ENCODE data around the gene FCMR.
A peak's percentile ranks its signal among the peaks of the same experiment; 100 is the strongest.

The FCMR gene

DNA sequence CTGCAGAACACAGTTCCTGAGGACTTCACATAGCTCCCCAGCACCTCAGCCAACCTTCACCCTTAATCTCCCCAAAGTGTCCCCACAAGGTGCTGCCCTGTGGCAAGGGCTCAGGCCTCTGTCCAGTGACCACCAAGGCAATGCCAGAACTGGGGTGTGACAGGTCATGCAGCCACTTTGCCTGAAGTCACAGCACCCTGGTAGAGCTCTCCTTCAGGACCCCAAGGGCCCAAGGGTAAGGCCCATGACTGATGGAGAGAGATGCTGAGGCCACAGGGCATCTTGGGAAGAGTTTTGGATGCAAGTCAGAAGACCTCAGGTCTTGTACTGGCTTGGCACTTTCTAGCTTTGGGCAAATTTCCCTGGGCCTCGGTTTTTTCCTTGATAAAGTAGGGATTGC is 783 bp upstream of the FCMR start:
- peaks cover 17% of the 10 kb centered on the region for H3K27me3 ChIP-seq (ENCODE audit: insufficient read depth, low read length)
- no peak overlapping the region for H3K4me3 ChIP-seq (ENCODE audit: low read depth, low read length)
- no peak overlapping the region for H2AFZ ChIP-seq (ENCODE audit: low read length, unreplicated experiment)
- no peaks in the 10 kb centered on the region for H3K36me3 ChIP-seq (ENCODE audit: insufficient read depth, low read length)
- H3K79me2 ChIP-seq (ENCODE audit: control insufficient read depth, insufficient read depth, low read length, unreplicated experiment), result no peaks in the 10 kb centered on the region
- H3K4me1 ChIP-seq (ENCODE audit: control insufficient read depth, insufficient read depth, low read length, unreplicated experiment), result no peaks in the 10 kb centered on the region
- H3K27ac ChIP-seq (ENCODE audit: low read depth, low read length), result no peak overlapping the region

DNA sequence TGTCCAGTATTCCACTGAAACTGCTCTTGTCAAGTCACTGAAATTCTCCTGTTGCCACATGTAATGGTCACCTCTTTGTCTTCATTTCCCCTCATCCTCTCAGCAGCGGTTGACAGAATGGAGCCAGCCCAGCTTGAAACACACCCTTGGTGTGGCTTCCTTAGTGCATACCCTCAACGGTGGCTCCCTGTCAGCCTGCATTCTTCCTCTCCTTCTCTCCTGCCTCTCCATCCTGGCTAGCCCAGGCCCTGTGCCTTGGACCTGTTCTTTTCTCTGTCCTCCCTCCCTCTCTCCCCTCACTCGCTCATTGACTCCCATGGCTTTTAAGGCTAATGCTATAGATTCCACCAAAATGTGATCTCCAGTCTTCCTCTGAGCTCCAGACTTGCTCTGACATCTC is 3.7 kb downstream of the FCMR start:
- H3K27ac ChIP-seq (ENCODE audit: low read depth, low read length), result no peak overlapping the region
- no peaks in the 10 kb centered on the region for H3K4me1 ChIP-seq (ENCODE audit: control insufficient read depth, insufficient read depth, low read length, unreplicated experiment)
- peaks cover 52% of the 10 kb centered on the region for H3K27me3 ChIP-seq (ENCODE audit: insufficient read depth, low read length)
- H3K4me3 ChIP-seq (ENCODE audit: low read depth, low read length), result no peak overlapping the region
- H3K36me3 ChIP-seq (ENCODE audit: insufficient read depth, low read length), result no peaks in the 10 kb centered on the region
- H3K79me2 ChIP-seq (ENCODE audit: control insufficient read depth, insufficient read depth, low read length, unreplicated experiment), result no peaks in the 10 kb centered on the region
- H2AFZ ChIP-seq (ENCODE audit: low read length, unreplicated experiment), result no peak overlapping the region

DNA sequence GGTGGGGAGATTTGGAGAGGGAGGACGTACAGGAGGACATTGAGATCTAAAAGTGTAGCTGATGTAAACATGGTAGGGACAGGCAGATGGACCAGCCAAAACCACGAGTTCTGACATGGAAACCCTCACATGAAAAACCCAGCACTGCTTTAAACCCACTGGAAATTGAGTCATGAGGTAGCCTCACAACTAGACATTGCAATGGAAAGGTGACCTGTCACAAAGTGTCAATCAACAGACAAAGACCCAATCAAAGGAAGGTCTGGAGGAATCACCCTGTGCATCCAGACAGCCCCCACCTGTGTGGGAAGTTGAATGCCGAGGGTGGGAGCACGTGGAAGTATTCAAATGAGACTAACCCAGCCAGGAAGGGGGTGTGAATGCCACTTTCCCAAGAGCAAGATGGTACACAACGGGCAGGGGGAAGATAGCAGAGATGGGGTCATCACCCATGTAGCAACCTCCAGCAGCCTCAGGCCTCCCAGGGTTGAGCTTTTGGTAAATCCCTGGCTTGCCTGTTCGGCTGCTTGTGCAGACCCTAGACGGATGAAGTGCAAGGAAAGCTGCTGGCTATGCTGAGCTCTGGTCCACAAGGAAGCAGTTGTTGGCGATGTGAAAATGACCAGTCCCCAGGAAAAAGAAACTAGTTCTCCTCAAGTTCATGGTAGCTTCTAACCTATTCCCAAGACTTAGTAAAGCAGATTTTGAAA is 5.6 kb downstream of the FCMR start:
- no peak overlapping the region for H3K4me3 ChIP-seq (ENCODE audit: low read depth, low read length)

DNA sequence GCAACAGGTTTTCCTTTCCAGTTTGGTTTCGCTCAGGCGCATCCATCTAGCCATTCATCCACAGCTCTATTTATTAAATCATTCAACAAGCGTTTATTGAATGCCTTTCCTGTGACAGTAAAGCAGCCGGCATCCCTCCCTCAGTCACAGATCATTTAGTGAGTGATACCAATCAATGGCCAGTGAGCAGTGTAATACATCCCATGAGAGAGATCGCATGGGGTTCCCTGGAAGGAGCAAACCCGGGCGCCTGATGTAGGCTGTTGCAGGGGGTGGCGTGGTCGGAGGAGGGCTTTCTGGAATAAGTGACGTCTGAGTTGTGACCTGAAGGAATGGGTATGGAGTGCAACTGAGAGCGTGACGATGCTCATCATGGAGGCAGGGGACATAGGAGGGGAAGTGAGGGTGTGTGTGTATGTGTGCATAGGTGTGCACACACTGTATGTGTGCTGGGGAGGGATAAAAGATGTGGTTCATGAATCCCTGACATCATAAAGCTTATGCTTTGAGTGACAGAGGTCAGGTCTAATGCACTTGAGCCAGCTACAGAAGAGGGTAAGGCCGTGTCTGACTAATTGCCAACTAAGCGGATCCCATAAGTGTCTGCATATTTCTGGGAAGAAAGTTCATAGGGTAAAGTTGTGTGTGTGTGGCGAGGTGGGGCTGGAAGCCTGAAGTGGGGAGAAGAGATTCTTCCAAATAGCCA is 6.6 kb downstream of the FCMR start:
- H3K36me3 ChIP-seq (ENCODE audit: insufficient read depth, low read length), result no peaks in the 10 kb centered on the region
- H3K79me2 ChIP-seq (ENCODE audit: control insufficient read depth, insufficient read depth, low read length, unreplicated experiment), result no peaks in the 10 kb centered on the region
- peaks cover 46% of the 10 kb centered on the region for H3K27me3 ChIP-seq (ENCODE audit: insufficient read depth, low read length)
- H3K4me3 ChIP-seq (ENCODE audit: low read depth, low read length), result no peak overlapping the region
- no peaks in the 10 kb centered on the region for H3K4me1 ChIP-seq (ENCODE audit: control insufficient read depth, insufficient read depth, low read length, unreplicated experiment)
- no peak overlapping the region for H2AFZ ChIP-seq (ENCODE audit: low read length, unreplicated experiment)
- no peak overlapping the region for H3K27ac ChIP-seq (ENCODE audit: low read depth, low read length)

More for the DNA sequence above, 5.6 kb downstream of the FCMR start:
- Histone ChIP-seq H3K27ac (ENCODE audit: low read depth, low read length) (no peak overlapping the region), H2AFZ (ENCODE audit: low read length, unreplicated experiment) (no peak overlapping the region), H3K4me1 (ENCODE audit: control insufficient read depth, insufficient read depth, low read length, unreplicated experiment) (no peaks in the 10 kb centered on the region), H3K27me3 (ENCODE audit: insufficient read depth, low read length) (peaks cover 51% of the 10 kb centered on the region), H3K36me3 (ENCODE audit: insufficient read depth, low read length) (no peaks in the 10 kb centered on the region), H3K79me2 (ENCODE audit: control insufficient read depth, insufficient read depth, low read length, unreplicated experiment) (no peaks in the 10 kb centered on the region)

DNA sequence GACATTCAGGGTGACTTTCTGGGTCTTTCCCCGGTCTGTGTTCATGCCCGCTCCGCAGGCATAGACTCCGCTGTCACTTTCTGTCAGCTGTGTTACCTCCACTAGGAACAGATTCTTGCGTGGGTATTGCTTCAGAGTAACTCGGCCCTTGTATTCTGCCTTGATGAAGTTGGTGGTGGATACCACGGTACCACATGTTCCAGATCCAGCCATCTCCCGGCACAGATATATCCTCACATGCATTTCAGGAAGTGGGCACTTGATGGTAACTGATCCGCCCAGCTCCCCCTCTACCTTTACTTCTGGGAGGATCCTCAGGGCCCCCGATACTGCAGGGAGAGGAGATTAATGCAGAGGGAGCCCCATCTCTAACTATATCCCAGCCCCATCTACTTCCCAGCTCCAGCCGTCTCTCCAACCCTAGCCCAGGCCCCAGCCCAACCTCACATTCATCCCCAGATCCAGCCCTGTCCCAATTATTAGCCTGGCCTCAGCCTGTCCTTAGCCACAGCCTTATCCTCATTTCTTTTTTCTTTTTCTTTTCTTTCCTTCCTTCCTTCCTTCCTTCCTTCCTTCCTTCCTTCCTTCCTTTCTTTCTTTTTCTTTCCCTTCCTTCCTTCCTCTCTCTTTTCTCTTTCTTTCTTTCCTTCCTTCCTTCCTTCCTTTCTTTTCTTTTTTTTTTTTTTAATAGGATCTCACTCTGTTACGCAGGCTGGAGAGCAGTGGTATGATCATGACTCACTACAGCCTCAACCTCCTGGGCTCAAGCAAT is 7.8 kb downstream of the FCMR start:
- no peaks in the 10 kb centered on the region for H3K4me1 ChIP-seq (ENCODE audit: control insufficient read depth, insufficient read depth, low read length, unreplicated experiment)
- H2AFZ ChIP-seq (ENCODE audit: low read length, unreplicated experiment), result no peak overlapping the region
- no peaks in the 10 kb centered on the region for H3K36me3 ChIP-seq (ENCODE audit: insufficient read depth, low read length)
- peaks cover 58% of the 10 kb centered on the region for H3K27me3 ChIP-seq (ENCODE audit: insufficient read depth, low read length)
- no peaks in the 10 kb centered on the region for H3K79me2 ChIP-seq (ENCODE audit: control insufficient read depth, insufficient read depth, low read length, unreplicated experiment)
- no peak overlapping the region for H3K27ac ChIP-seq (ENCODE audit: low read depth, low read length)
- H3K4me3 ChIP-seq (ENCODE audit: low read depth, low read length), result no peak overlapping the region

DNA sequence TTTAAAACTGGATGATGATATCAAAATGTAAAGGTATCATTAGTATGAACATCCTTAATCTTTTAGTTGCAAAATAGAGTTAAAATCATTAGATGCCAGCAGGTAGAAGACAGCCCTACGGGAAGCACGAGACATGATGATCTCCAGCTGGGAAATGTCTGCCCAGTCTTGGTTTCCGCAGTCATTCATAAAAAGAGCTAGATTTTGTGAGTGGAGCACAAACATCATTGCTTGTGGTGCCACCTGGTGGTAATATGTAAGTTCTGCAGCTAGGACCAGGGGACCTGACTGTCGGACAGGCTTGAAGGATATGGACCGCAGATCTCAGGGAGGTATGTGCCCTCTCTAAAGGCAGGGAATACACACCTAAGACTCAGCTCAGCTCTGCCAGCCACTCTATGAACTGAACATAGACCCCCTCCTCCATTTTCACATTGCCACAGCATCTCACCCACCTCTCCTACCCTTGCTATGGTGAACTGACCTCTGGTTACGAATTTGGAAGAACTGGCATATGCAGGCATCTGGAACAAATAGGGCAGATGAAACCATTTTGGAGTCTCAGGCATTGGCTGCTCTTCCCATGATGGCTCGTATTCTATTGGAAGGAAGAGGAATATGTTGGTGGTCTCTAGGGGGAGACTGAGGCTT is 9.2 kb downstream of the FCMR start:
- H3K4me3 ChIP-seq (ENCODE audit: low read depth, low read length), result no peak overlapping the region
- no peak overlapping the region for H3K27ac ChIP-seq (ENCODE audit: low read depth, low read length)
- H3K79me2 ChIP-seq (ENCODE audit: control insufficient read depth, insufficient read depth, low read length, unreplicated experiment), result no peaks in the 10 kb centered on the region
- no peak overlapping the region for H2AFZ ChIP-seq (ENCODE audit: low read length, unreplicated experiment)
- no peaks in the 10 kb centered on the region for H3K4me1 ChIP-seq (ENCODE audit: control insufficient read depth, insufficient read depth, low read length, unreplicated experiment)
- H3K36me3 ChIP-seq (ENCODE audit: insufficient read depth, low read length), result no peaks in the 10 kb centered on the region
- H3K27me3 ChIP-seq (ENCODE audit: insufficient read depth, low read length), result peaks cover 59% of the 10 kb centered on the region

DNA sequence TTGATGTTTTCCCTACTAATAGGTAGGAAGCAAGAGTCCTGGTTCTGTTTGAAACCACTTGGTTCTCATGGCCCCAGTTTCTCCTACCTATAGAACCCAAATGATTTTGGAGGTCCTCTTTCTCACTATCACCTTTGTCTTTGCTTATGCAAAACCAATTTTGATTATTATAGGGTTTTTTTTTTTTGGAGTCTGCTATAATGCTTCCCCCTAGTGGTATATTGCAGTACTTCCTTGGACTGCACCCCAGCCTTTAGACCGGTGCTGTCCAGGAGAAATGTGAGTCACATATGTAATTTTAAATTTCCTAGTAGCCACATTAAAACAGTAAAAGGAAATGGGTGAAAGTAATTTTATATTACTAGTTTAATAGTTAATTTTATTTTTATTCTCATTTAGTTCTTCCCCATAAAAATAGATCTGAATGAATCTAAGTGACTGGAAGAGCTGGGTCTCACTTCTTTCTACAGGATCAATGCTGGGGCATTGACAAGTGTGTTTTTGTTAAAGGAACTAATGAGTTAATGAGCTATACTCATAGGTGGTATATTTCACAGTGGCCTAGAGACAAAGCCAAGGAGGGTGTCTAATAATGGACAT is 10.6 kb downstream of the FCMR start:
- Histone ChIP-seq H3K27ac (ENCODE audit: low read depth, low read length) (no peak overlapping the region), H2AFZ (ENCODE audit: low read length, unreplicated experiment) (no peak overlapping the region), H3K4me3 (ENCODE audit: low read depth, low read length) (no peak overlapping the region), H3K4me1 (ENCODE audit: control insufficient read depth, insufficient read depth, low read length, unreplicated experiment) (no peaks in the 10 kb centered on the region), H3K27me3 (ENCODE audit: insufficient read depth, low read length) (peaks cover 51% of the 10 kb centered on the region), H3K79me2 (ENCODE audit: control insufficient read depth, insufficient read depth, low read length, unreplicated experiment) (no peaks in the 10 kb centered on the region), H3K36me3 (ENCODE audit: insufficient read depth, low read length) (no peaks in the 10 kb centered on the region)

DNA sequence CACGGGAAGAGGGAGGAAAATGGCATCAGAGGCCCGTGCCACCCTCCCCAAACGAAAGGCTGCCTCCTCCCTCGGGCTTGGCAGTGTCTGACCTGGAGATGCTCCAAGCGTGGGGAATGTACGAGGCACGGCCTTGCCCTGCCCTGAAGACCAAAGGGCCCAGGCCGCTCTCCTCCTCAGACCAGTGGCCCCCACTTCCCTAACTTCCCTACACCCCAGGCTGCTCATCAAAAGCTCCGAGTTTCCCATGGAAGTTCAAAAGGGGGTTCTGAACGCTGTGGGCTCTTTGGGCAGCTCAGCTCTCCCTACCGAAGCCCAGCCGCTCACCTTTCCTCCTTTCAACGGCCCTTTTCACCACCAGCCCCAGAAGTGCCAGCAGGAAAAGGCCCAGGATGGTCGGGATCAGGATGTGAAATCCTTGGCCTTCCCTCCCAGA is 11.8 kb downstream of the FCMR start:
- Histone ChIP-seq H3K4me1 (ENCODE audit: control insufficient read depth, insufficient read depth, low read length, unreplicated experiment) (peaks cover 10% of the 10 kb centered on the region), H2AFZ (ENCODE audit: low read length, unreplicated experiment) (no peak overlapping the region), H3K36me3 (ENCODE audit: insufficient read depth, low read length) (no peaks in the 10 kb centered on the region), H3K27me3 (ENCODE audit: insufficient read depth, low read length) (peaks cover 39% of the 10 kb centered on the region), H3K27ac (ENCODE audit: low read depth, low read length) (no peak overlapping the region), H3K79me2 (ENCODE audit: control insufficient read depth, insufficient read depth, low read length, unreplicated experiment) (no peaks in the 10 kb centered on the region), H3K4me3 (ENCODE audit: low read depth, low read length) (peak overlapping the region; percentile 71)

DNA sequence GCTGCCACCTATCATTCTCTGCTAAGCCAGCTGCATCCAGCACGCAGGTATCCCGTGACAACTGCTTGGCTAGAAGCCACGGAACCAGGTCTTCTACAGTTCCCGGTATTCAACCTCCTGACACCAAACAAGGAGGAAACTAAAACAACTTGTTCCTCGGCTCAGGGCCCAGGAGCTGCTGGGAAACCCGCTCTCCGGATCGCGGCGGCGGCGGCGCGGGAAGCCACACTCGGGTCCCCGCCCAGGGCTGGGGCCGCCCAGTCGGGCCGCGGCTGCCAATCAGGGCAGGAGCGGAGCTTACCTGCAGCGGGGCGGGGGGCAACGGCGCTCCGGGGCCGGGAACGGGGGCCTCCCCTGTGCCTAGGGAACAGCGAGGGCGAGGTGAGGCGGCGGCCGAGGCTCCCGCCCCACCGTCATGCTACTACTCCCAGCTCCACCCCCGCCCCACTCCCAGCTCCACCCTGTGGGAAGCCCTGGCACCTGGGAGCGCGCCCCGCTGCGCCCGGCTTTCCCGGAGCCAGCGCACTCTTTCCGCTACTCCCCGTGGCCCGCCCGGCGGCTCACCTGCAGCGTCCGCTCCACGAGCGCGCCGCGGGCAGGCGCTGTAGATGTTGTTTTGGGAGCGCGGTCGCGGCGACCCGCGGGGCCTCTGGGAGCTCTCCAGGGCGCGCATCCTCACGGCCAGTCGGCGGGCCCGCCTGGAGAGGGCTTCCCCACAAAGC is 12.4 kb downstream of the FCMR start:
- Histone ChIP-seq H2AFZ (ENCODE audit: low read length, unreplicated experiment) (peak overlapping the region; percentile 24), H3K27me3 (ENCODE audit: insufficient read depth, low read length) (peaks cover 34% of the 10 kb centered on the region), H3K4me1 (ENCODE audit: control insufficient read depth, insufficient read depth, low read length, unreplicated experiment) (peaks cover 16% of the 10 kb centered on the region), H3K79me2 (ENCODE audit: control insufficient read depth, insufficient read depth, low read length, unreplicated experiment) (no peaks in the 10 kb centered on the region), H3K4me3 (ENCODE audit: low read depth, low read length) (peak overlapping the region; percentile 71), H3K36me3 (ENCODE audit: insufficient read depth, low read length) (no peaks in the 10 kb centered on the region), H3K27ac (ENCODE audit: low read depth, low read length) (no peak overlapping the region)

DNA sequence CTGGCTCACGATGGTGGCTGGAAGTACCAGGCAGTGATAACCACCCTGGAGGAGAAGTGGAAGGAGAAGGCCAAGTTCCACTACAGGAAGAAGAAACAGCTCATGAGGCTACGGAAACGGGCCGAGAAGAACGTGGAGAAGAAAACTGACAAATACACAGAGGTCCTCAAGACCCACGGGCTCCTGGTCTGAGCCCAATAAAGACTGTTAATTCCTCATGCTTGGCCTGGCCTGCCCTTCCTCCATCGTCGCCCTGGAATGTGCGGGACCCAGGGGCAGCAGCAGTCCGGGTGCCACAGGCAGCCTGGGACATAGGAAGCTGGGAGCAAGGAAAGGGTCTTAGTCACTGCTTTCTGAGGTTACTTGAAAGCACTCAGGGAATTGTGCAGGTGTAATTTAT is 13.7 kb downstream of the FCMR start:
- H2AFZ ChIP-seq (ENCODE audit: low read length, unreplicated experiment), result no peak overlapping the region
- no peak overlapping the region for H3K4me3 ChIP-seq (ENCODE audit: low read depth, low read length)
- H3K27ac ChIP-seq (ENCODE audit: low read depth, low read length), result no peak overlapping the region
- H3K4me1 ChIP-seq (ENCODE audit: control insufficient read depth, insufficient read depth, low read length, unreplicated experiment), result peaks cover 28% of the 10 kb centered on the region
- peaks cover 23% of the 10 kb centered on the region for H3K27me3 ChIP-seq (ENCODE audit: insufficient read depth, low read length)
- no peaks in the 10 kb centered on the region for H3K79me2 ChIP-seq (ENCODE audit: control insufficient read depth, insufficient read depth, low read length, unreplicated experiment)
- no peaks in the 10 kb centered on the region for H3K36me3 ChIP-seq (ENCODE audit: insufficient read depth, low read length)
